ENCODE measurements around the gene FAM131A.
"Not testable (repeated sequence)": the region's sequence is repeated elsewhere in the genome, so short reads cannot be mapped to it uniquely, and the experiment has no call there.

The FAM131A gene

DNA sequence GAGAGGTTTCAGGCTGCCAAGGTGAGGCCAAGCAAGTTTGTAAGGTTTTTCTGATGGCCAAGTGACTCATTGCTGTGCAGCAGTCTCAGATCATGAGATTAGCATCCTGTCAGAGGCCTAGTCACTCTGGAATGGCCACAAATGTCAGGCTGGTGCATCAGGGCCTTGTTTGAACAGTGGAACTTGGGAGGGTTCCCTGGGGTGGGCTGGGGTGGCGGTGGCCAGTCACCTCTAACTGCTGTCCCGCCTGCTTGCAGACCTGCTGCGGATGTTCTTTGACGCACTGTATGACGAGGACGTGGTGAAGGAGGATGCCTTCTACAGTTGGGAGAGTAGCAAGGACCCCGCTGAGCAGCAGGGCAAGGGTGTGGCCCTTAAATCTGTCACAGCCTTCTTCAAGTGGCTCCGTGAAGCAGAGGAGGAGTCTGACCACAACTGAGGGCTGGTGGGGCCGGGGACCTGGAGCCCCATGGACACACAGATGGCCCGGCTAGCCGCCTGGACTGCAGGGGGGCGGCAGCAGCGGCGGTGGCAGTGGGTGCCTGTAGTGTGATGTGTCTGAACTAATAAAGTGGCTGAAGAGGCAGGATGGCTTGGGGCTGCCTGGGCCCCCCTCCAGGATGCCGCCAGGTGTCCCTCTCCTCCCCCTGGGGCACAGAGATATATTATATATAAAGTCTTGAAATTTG is 2.8 kb upstream of the FAM131A start:
- H3K4me3 ChIP-seq (ENCODE audit: low read depth in 1 of 2, low read length in 2 of 2): no peak overlapping the region
- H3K27me3 ChIP-seq (ENCODE audit: low read depth, low read length): no peaks in the 10 kb centered on the region
- peaks cover 48 to 56% of the 10 kb centered on the region in 2 donors for H3K36me3 ChIP-seq (ENCODE audit: control insufficient read depth in 1 of 2, insufficient read depth in 2 of 2, low read length in 2 of 2)
- no peaks in the 10 kb centered on the region for H3K9me3 ChIP-seq (ENCODE audit: control insufficient read depth in 1 of 2, low read length in 2 of 2)
- H3K4me1 ChIP-seq (ENCODE audit: control insufficient read depth in 1 of 2, insufficient read depth in 2 of 2, low read length in 2 of 2): peaks cover 9 to 34% of the 10 kb centered on the region in 2 donors
- peak overlapping the region; percentile 39 for H3K27ac ChIP-seq (ENCODE audit: low read length)

DNA sequence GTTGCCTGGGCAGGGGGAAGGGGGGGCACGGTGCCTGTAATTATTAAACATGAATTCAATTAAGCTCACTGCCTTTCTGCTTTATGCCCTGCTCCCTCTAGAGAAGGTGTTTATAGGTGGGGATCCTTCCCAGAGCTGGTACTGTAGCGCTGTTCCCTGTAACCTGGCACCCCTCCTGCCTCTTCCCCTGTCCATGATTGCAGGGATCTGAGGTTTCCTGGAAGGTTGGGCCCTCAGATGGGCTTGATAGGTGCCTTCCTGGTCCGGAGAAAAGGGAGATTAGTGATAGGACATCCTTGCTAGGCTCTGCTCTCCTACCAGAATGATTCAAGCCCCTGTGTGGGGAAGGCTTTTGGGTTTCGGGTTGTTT is 2.1 kb upstream of the FAM131A start:
- Histone ChIP-seq H3K4me3 (ENCODE audit: low read depth in 1 of 2, low read length in 2 of 2) (peak overlapping the region; percentile 34 to 67), H3K27ac (ENCODE audit: low read length) (peak overlapping the region; percentile 91), H3K36me3 (ENCODE audit: control insufficient read depth in 1 of 2, insufficient read depth in 2 of 2, low read length in 2 of 2) (peaks cover 41 to 50% of the 10 kb centered on the region in 2 donors), H3K9me3 (ENCODE audit: control insufficient read depth in 1 of 2, low read length in 2 of 2) (no peaks in the 10 kb centered on the region), H3K27me3 (ENCODE audit: low read depth, low read length) (no peaks in the 10 kb centered on the region), H3K4me1 (ENCODE audit: control insufficient read depth in 1 of 2, insufficient read depth in 2 of 2, low read length in 2 of 2) (peaks cover 9 to 38% of the 10 kb centered on the region in 2 donors)

DNA sequence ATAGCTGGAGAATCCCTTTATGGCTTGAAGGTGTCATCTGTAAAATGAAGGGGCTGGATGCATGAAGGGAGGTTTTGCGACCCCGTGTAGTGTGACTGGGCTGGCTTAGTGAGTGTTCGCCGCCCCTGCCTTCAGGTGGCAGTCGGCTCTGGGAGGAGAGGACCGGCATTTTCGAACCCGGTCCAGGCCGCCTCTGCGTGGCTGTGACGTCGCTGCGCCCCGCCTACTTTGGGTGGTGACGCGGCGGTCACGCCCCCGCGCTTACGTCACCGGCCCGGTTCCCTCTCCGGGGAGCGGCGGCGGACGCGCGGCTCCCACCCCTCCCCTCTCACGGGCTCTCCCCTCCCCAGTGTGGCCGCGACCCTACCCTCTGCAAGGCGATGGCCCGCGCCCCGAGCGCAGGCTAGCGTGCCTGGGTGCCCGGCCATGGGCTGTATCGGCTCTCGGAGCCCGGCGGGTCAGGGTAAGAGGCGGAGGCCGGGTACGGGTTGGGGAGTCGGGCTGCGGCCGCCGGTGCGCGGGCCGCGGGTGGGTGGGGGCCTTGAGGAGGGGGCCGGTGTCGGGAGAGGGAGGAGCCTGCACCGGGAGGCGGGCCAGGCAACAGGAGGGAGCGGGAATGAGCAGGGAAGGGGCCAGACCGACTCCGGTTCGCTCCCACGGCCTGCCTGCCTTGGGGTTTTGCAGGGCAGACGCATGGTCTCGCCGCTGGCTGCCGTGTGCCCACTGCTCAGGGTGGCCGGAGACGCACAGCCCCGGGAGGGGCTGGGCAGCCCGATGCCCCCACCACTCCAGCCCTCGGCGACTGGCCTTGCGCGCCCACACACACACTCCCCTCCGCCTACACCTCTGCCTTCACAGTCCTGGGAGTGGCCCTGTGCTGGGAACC is 1.5 kb upstream of the FAM131A start:
- no peaks in the 10 kb centered on the region for H3K9me3 ChIP-seq (ENCODE audit: control insufficient read depth in 1 of 2, low read length in 2 of 2)
- peak overlapping the region; percentile 91 for H3K27ac ChIP-seq (ENCODE audit: low read length)
- peaks cover 39 to 46% of the 10 kb centered on the region in 2 donors for H3K36me3 ChIP-seq (ENCODE audit: control insufficient read depth in 1 of 2, insufficient read depth in 2 of 2, low read length in 2 of 2)
- peaks cover 9 to 38% of the 10 kb centered on the region in 2 donors for H3K4me1 ChIP-seq (ENCODE audit: control insufficient read depth in 1 of 2, insufficient read depth in 2 of 2, low read length in 2 of 2)
- H3K27me3 ChIP-seq (ENCODE audit: low read depth, low read length): no peaks in the 10 kb centered on the region
- peak overlapping the region; percentile 67 to 87 for H3K4me3 ChIP-seq (ENCODE audit: low read depth in 1 of 2, low read length in 2 of 2)

DNA sequence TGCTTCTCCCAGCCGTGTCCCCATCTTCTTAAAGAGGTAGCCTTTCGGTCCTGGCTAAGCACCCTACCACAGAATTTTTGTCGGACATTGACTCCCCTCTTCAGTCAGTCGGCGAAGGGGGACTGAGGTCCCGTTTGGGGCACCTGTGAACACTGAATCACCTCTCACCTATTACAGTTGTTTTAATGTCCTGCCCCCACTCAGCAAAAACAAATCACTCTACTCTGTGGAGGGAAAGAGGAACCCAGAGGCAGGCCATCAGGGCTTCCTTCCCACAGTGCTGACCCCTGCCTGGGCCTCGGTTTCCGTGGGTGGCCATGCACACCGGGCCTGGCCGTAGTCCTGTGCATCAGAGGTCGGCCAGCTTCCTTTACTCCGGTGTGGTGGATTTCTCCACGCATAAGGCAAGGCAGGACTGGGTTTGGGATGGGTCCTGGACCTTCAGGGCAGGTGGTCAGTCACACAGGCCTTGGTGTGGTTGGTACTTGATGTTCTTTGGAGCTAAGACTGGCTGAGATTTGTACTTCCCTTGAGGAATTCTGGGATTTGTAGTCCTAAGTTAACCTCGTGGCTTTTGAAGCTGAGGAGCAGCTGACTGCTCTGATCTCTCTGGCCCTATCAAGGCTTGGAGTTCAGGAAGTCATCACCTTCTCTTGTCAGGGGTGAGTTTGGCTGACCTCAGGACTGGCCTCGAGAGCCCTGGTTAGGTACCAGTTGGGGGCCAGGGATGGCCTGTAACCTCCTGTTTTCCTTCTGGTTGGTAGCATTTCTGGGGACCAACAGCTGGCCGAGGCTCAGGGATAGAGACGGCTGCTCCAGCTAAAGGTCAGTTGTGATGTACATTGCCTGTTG is 627 bp upstream of the FAM131A start:
- peaks cover 9 to 38% of the 10 kb centered on the region in 2 donors for H3K4me1 ChIP-seq (ENCODE audit: control insufficient read depth in 1 of 2, insufficient read depth in 2 of 2, low read length in 2 of 2)
- peak overlapping the region; percentile 90 for H3K27ac ChIP-seq (ENCODE audit: low read length)
- H3K27me3 ChIP-seq (ENCODE audit: low read depth, low read length): no peaks in the 10 kb centered on the region
- peaks cover 34 to 43% of the 10 kb centered on the region in 2 donors for H3K36me3 ChIP-seq (ENCODE audit: control insufficient read depth in 1 of 2, insufficient read depth in 2 of 2, low read length in 2 of 2)
- peak overlapping the region; percentile 67 to 87 for H3K4me3 ChIP-seq (ENCODE audit: low read depth in 1 of 2, low read length in 2 of 2)
- no peaks in the 10 kb centered on the region for H3K9me3 ChIP-seq (ENCODE audit: control insufficient read depth in 1 of 2, low read length in 2 of 2)

DNA sequence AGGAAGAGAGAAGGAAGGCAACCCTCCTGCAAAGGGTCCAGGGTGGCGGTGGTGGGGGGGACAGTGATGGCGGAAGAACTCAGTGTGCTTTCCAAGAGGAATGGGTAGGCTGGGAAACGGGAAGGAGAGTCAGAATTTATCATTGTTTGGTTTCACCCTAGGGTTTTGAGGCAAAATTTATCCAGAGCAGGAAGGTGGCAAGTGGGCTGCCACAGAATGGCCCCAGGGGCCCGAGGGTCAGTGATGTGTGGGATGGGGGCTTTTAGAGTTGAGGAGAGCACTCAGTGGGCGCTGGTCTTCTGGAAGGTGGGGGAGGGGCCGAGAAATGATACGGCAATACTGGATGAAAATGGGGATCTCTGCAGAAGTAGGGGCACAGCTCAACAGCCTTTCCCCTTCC is 581 bp downstream of the FAM131A start:
- no peaks in the 10 kb centered on the region for H3K9me3 ChIP-seq (ENCODE audit: control insufficient read depth in 1 of 2, low read length in 2 of 2)
- peak overlapping the region; percentile 90 for H3K27ac ChIP-seq (ENCODE audit: low read length)
- H3K27me3 ChIP-seq (ENCODE audit: low read depth, low read length): no peaks in the 10 kb centered on the region
- peak overlapping the region; percentile 67 to 87 for H3K4me3 ChIP-seq (ENCODE audit: low read depth in 1 of 2, low read length in 2 of 2)
- peaks cover 28 to 42% of the 10 kb centered on the region in 2 donors for H3K36me3 ChIP-seq (ENCODE audit: control insufficient read depth in 1 of 2, insufficient read depth in 2 of 2, low read length in 2 of 2)
- H3K4me1 ChIP-seq (ENCODE audit: control insufficient read depth in 1 of 2, insufficient read depth in 2 of 2, low read length in 2 of 2): peaks cover 9 to 38% of the 10 kb centered on the region in 2 donors

DNA sequence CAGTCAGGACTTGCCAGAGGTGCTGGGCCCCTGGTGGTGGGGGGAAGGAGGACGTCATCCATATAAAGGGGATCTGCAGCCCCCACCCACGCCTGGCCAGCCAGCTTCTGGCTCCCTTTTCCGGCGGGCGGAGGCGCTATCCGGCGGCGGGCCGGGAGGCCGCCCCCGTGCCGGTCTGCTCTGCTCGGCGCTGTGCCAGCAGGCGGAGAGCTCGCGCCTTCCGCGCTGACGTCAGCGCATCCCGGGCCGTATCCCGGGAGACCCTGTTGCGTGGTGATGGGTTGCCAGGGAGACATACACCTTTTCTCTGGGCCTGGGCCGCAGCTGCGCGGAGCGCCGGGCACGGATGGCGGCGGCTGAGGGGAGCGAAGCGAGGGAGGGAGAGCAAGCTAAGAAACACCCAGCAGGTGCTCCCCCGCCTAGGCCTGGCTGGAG is 1.1 kb downstream of the FAM131A start:
- Histone ChIP-seq H3K4me1 (ENCODE audit: control insufficient read depth in 1 of 2, insufficient read depth in 2 of 2, low read length in 2 of 2) (peaks cover 9 to 38% of the 10 kb centered on the region in 2 donors), H3K27ac (ENCODE audit: low read length) (peak overlapping the region; percentile 90), H3K36me3 (ENCODE audit: control insufficient read depth in 1 of 2, insufficient read depth in 2 of 2, low read length in 2 of 2) (peaks cover 28 to 42% of the 10 kb centered on the region in 2 donors), H3K4me3 (ENCODE audit: low read depth in 1 of 2, low read length in 2 of 2) (peak overlapping the region; percentile 67 to 87), H3K9me3 (ENCODE audit: control insufficient read depth in 1 of 2, low read length in 2 of 2) (no peaks in the 10 kb centered on the region), H3K27me3 (ENCODE audit: low read depth, low read length) (no peaks in the 10 kb centered on the region)

DNA sequence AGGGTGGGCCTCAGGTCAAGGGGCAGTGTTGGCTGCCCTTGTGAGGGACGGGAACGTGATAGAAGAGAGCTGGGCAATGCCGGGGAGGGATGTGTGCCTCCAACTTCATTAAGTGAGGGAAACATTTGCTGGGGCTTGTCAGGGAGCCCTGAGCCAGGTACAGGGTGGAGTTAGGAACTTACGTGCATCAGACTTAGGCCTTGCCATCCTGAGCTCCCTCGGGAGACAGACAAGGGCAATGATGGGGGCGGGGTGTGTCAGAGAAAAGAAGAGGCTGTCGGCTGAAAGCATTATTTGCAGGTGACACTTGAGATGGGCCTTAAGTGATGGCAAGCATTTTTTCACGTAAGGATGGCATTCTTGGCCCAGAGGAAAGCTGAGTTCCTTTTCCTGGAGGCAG is 1.6 kb downstream of the FAM131A start:
- no peaks in the 10 kb centered on the region for H3K9me3 ChIP-seq (ENCODE audit: control insufficient read depth in 1 of 2, low read length in 2 of 2)
- peak overlapping the region; percentile 67 to 87 for H3K4me3 ChIP-seq (ENCODE audit: low read depth in 1 of 2, low read length in 2 of 2)
- peaks cover 9 to 38% of the 10 kb centered on the region in 2 donors for H3K4me1 ChIP-seq (ENCODE audit: control insufficient read depth in 1 of 2, insufficient read depth in 2 of 2, low read length in 2 of 2)
- H3K27ac ChIP-seq (ENCODE audit: low read length): peak overlapping the region; percentile 90
- no peaks in the 10 kb centered on the region for H3K27me3 ChIP-seq (ENCODE audit: low read depth, low read length)
- peaks cover 25 to 42% of the 10 kb centered on the region in 2 donors for H3K36me3 ChIP-seq (ENCODE audit: control insufficient read depth in 1 of 2, insufficient read depth in 2 of 2, low read length in 2 of 2)

DNA sequence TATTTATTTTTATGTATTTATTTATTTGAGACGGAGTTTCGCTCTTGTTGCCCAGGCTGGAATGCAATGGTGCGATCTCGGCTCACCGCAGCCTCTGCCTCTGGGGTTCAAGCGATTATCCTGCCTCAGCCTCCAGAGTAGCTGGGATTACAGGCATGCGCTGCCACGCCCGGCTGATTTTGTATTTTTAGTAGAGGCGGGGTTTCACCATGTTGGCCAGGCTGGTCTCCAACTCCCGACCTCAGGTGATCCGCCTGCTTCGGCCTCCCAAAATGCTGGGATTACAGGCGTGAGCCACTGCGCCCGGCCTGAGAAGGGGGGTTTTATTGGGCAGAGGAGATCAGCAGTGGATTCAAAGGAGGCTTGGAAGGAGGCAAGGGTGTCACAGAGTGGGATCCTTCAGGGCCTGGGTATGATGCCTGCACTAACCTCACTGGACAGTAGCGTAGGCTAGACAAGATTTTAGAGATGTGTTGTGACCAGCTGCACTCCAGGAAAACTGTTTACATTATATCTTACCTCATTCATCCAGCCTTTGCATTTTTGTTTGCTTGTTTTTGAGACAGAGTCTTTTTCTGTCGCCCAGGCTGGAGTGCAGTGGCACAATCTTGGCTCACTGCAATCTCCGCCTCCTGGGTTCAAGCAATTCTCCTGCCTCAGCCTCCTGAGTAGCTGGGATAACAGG is 2.2 kb downstream of the FAM131A start:
- not testable (repeated sequence) for H3K27ac ChIP-seq (ENCODE audit: low read length); H3K27me3 ChIP-seq (ENCODE audit: low read depth, low read length); H3K9me3 ChIP-seq (ENCODE audit: control insufficient read depth in 1 of 2, low read length in 2 of 2); H3K4me3 ChIP-seq (ENCODE audit: low read depth in 1 of 2, low read length in 2 of 2)
- Histone ChIP-seq H3K36me3 (ENCODE audit: control insufficient read depth in 1 of 2, insufficient read depth in 2 of 2, low read length in 2 of 2) (peaks cover 20 to 41% of the 10 kb centered on the region in 2 donors), H3K4me1 (ENCODE audit: control insufficient read depth in 1 of 2, insufficient read depth in 2 of 2, low read length in 2 of 2) (peaks cover 9 to 38% of the 10 kb centered on the region in 2 donors)

DNA sequence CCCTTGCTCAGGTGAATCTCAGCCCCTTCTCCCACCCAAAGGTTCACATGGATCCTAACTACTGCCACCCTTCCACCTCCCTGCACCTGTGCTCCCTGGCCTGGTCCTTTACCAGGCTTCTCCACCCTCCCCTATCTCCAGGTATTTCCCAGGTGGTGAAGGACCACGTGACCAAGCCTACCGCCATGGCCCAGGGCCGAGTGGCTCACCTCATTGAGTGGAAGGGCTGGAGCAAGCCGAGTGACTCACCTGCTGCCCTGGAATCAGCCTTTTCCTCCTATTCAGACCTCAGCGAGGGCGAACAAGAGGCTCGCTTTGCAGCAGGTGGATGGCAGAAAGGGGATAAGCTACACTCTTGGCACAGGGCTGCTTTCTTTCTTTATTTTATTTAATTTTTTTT is 4.5 kb downstream of the FAM131A start:
- H3K4me1 ChIP-seq (ENCODE audit: control insufficient read depth in 1 of 2, insufficient read depth in 2 of 2, low read length in 2 of 2): peaks cover 10 to 35% of the 10 kb centered on the region in 2 donors
- H3K36me3 ChIP-seq (ENCODE audit: control insufficient read depth in 1 of 2, insufficient read depth in 2 of 2, low read length in 2 of 2): peaks cover 21 to 36% of the 10 kb centered on the region in 2 donors
- no peak overlapping the region for H3K27ac ChIP-seq (ENCODE audit: low read length)
- no peak overlapping the region for H3K4me3 ChIP-seq (ENCODE audit: low read depth in 1 of 2, low read length in 2 of 2)
- no peaks in the 10 kb centered on the region for H3K27me3 ChIP-seq (ENCODE audit: low read depth, low read length)
- H3K9me3 ChIP-seq (ENCODE audit: control insufficient read depth in 1 of 2, low read length in 2 of 2): no peaks in the 10 kb centered on the region

DNA sequence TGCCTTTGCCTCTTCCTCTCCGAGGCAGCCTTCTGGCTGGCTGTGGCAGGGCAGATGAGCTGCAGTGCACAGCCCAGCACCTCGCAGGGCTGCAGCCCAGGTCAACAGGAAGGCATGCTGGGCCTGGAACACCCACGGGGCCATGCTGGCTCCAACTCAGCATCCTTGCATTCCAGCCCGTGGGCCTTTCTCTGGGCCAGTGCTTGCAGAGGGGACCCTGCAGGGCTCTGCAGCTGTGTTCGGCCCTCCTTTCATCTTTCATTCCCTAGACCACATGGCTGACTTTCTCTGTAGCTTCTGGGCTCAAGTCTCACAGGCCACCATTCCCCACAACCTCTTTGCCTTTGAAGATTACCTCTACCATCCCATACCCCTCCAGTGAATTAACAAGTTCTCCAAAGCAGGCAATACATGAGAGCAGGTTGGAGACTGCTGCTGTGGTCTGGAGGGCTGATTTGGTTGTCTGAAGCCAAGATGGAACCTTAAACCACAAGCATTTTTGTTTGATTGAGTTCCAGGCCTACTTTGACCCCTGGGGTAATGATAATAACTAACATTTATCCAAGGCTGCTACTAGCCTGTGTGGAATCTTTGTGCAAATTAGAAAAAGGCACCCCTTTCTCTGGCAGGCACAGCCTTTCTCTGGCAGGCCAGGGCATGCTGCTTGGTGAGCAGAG is 5.9 kb downstream of the FAM131A start:
- peaks cover 21 to 36% of the 10 kb centered on the region in 2 donors for H3K36me3 ChIP-seq (ENCODE audit: control insufficient read depth in 1 of 2, insufficient read depth in 2 of 2, low read length in 2 of 2)
- no peak overlapping the region for H3K4me3 ChIP-seq (ENCODE audit: low read depth in 1 of 2, low read length in 2 of 2)
- H3K27ac ChIP-seq (ENCODE audit: low read length): no peak overlapping the region
- peaks cover 5 to 21% of the 10 kb centered on the region in 2 donors for H3K4me1 ChIP-seq (ENCODE audit: control insufficient read depth in 1 of 2, insufficient read depth in 2 of 2, low read length in 2 of 2)
- no peaks in the 10 kb centered on the region for H3K9me3 ChIP-seq (ENCODE audit: control insufficient read depth in 1 of 2, low read length in 2 of 2)
- no peaks in the 10 kb centered on the region for H3K27me3 ChIP-seq (ENCODE audit: low read depth, low read length)

Measured in muscle layer of duodenum (tissue), 2 donors.